Jurkat, Clone E6-1 (cell line): ENCODE measurements around the gene RNFT1. TPM values are rescaled to one million over a fixed set of nuclear protein-coding genes. Genes with fewer than 3 reads are reported as not detected.
"Not testable (repeated sequence)": the region's sequence is repeated elsewhere in the genome, so short reads cannot be mapped to it uniquely, and the experiment has no call there.

Source experiments
- DNase-seq: peaks from one replicate; pipeline ENCODE4 v3.0.0-alpha.2; 2011; ENCODE audit warnings: low read depth, low spot score
- H3K4me3 ChIP-seq: 2 replicates; pipeline ENCODE4 v1.5.1; 2011; ENCODE audit warnings: mild to moderate bottlenecking, low read length, control low read depth, moderate library complexity
- polyA plus RNA-seq: library from polyadenylated mRNA; unstranded; fragments of >200 nt; gene quantifications from one replicate; pipeline ENCODE4 v1.2.1, GENCODE V29; 2012; ENCODE audit warnings: missing spikeins; ENCODE audit not compliant: insufficient read length, insufficient read depth

RNFT1 gene, protein sequence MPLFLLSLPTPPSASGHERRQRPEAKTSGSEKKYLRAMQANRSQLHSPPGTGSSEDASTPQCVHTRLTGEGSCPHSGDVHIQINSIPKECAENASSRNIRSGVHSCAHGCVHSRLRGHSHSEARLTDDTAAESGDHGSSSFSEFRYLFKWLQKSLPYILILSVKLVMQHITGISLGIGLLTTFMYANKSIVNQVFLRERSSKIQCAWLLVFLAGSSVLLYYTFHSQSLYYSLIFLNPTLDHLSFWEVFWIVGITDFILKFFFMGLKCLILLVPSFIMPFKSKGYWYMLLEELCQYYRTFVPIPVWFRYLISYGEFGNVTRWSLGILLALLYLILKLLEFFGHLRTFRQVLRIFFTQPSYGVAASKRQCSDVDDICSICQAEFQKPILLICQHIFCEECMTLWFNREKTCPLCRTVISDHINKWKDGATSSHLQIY
- polyA plus RNA-seq, result 16.4 TPM

DNA sequence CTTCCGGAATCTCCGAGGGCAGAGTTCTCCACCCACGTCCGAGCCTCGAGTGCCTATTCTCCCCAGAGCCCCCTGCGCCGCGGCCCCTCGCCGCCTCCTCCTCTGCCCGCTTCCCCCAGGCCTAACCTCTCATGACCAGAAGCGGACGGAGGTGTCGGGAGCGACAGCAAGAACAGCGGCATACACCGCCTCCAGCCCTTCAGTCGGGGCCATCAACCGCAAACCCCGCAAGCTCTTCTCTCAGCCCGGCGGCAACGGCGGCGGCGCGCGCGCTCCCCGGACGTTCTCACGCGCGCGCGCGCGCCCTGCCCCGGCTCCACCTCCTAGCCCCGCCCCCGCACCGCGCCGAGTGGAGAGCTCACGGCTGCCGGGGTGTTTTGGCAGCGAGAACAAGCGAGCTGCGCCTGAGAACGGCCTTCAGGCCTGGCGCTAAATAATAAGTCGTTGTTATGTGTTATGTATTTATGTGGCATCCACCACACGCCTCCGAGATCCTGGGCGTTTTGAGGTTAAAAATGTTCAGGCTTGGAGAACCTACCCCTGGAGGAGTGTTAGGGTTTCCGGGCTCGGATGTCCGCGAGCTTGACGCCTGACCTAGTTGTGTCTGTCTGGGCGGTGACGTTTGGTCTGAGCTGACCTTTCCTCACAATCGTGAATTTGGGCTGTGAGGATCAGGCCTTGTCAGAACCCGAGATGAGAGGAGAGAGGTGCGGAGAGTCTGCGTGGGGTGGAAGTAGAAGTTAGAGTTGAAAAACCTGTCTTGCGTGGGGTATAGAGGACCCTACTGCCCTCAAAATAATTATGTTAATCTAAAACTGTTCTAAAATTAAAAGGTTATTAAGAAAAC lies at the start of gene RNFT1:
TSS of gene RNFT1 (minus strand) at position 259 of the 847 bp plus-strand sequence. CDS start at position 182, 77 bp downstream.
- DNase-seq, result peak; percentile 64
- H3K4me3 ChIP-seq, result peak within 1 kb of the TSS; percentile 89

DNA sequence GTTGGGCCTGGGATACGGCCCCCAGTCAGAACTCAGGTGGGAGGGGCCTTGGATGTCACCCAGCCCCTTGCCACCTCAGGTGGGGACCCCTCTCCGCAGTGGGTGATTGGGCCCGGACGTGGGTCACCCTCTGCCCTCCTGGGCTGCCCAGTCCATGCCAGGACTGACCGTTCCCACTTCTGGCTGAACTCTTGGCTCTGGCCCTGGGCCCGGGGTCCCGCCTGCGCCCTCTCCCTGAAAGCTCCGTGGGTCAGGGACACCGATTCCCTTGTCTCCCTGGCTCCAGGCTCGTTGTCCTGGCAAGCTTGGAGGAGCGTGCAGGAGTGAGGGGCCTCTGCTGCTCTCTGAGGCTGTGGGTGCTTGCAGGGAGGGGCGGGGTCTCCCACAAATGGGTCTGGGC lies 44.8 kb upstream of the RNFT1 start:
- not testable (repeated sequence) for H3K4me3 ChIP-seq, DNase-seq

DNA sequence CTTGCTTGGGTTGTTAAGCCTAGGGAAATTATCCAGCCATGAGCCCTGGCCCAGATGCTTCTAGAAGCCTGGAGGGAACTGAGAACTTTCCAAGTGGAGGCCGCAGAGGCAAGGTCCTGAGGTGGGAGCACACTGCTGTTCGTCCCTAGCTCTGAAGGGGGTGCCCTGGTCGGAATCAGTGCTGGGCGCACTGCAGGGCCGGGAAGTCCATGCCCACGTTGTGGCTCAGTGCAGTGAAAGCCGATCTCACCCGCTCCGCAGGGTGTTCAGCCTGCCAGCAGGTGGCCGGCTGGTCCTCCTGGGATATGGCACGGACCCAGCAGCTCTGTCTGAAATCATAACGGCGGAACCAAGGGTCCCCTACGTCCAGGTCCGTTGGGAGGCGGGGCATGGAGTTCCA lies 43.8 kb upstream of the RNFT1 start:
- not testable (repeated sequence) for DNase-seq, H3K4me3 ChIP-seq

DNA sequence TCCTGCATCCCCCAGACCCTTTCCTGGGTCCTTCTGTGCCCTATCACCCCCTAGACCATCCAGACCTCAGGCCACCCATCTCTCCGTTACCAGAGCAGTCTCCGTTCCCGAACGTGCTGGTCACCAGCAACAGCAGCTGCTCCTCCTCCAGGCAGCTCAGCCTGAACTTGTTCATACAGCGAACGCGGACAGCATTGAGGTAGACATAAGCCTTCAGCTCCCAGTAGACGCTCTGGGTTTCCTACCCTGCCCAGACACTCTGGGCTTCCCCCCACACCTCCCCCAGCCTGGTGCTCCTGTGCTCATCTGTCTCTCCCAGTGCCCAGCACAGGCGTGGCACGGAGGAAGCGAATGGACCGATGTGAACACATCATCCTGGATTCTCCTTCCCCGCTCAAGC lies 41.6 kb upstream of the RNFT1 start:
- DNase-seq, result no peak

DNA sequence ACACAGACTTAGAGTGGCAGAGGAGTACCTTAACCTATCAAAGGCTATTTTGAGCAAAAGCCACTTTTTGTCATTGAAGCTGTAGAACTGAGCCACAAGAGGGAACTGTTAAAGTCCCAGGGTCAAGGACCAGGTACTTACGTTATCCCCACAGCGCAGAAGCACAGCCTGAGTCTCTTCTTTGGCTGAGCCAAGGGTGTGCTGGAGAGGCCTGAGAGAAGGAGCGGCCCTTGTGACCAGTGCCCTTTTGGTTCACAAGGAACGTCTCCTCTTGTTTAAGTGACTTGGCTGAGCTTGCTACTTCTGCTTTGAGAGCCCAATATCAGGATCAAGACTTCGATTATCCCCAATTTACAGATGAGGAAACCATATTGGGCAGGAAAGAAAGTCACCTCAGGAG lies 40.0 kb upstream of the RNFT1 start:
- not testable (repeated sequence) for H3K4me3 ChIP-seq, DNase-seq

More for the DNA sequence above, 41.6 kb upstream of the RNFT1 start:
- H3K4me3 ChIP-seq, result no peak overlapping the region

DNA sequence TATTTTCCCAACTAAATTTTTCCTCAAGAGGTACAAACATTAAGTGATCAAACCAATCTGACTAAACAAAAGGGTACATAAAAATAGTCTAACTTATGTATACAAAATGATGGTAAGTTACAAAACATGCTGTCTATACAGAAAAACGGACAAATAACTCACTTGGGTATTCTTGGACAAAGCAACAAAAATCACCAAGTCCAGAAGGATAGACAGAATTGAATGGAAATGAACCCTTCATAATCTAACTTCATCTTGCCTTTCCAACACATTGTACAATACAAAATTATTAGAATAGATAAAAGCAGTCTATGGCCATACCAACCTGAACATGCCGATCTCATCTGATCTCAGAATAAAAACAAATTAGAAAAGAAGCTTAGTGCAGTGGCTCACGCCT lies 37.9 kb upstream of the RNFT1 start:
- DNase-seq, H3K4me3 ChIP-seq: not testable (repeated sequence)

DNA sequence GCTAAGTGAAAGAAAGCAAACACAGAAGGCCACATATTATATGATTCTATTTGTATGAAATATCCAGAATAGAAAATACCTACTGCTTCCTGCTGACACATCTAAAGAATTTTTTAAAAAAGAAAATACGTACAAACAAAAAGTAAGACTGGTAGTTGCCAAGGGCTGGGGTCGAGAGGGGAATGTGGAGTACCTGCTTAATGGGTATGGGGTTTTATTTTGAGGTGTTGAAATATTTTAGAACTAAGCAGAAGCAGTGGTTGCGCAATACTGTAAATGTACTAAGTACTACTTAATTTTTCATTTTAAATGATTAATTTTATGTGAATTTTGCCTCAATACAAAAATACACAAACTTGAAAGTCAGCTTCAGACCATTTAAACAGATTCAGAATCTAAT lies 32.1 kb upstream of the RNFT1 start:
- not testable (repeated sequence) for H3K4me3 ChIP-seq, DNase-seq

DNA sequence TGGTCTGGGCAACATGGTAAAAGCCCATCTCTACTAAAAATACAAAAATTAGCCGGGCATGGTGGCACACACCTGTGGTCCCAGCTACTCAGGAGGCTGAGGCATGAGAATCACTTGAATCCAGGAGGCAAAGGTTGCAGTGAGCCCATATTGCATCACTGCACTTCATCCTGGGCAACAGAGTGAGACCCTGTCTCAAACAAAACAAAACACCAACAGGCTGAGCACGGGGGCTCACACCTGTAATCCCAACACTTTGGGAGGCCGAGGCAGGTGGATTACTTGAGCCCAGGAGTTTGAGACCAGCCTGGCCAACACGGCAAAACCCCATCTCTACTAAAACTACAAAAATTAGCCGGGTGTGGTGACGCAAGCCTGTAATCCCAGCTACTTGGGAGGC lies 10.6 kb upstream of the RNFT1 start:
- H3K4me3 ChIP-seq, DNase-seq: not testable (repeated sequence)

DNA sequence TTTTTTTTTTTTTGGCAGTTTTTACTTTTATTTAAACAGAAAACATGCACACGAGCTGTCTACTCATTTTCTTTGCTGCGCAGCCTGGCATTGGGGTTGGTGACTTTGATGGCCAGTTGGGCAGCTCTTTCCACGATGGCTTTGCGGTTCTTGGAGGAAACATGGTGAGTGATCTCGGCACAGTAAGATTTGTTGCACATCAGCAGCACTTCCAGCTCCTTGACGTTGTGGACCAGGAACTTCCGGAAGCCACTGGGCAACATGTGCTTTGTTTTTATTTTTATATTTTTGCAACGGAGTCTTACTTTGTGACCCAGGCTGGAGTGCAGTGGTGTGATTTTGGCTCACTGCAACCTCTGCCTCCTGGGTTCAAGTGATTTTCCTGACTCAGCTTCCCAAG lies 8.9 kb upstream of the RNFT1 start:
- DNase-seq, H3K4me3 ChIP-seq: not testable (repeated sequence)

DNA sequence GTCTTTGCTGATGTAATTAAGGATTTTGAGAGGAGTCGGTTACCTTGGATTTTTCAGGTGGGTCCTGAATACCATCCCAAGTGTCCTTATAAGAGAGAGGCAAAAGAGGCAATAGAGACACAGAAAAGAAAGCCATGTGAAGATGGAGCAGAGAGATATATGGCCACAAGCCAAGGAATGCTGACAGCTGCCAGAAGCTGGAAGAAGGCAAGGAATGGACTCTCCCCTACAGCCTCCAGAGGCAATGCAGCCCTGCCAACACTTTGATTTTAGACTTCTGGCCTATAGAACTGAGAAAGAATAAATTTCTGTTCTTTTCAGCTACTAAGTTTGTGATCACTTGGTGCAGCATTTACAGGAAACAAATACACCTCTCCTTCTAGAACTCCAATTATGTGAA lies 8.2 kb upstream of the RNFT1 start:
- DNase-seq, result no peak
- no peak overlapping the region for H3K4me3 ChIP-seq

DNA sequence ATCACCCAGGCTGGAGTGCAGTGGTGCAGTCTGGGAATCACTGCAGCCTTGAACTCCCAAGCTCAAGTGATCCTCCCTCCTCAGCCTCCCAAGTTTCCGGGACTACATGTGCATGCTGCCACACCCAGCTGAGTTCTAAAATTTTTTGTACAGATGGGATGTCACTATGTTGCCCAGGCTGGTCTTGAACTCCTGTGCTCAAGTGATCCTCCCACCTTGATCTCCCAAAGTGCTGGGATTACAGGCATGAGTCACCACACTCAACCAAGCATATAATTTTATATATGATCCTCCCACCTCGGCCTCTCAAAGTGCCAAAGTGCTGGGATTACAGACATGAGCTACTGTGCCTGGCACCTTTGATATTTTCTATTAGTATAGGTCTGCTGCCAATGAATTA lies 7.2 kb upstream of the RNFT1 start:
- not testable (repeated sequence) for DNase-seq, H3K4me3 ChIP-seq

DNA sequence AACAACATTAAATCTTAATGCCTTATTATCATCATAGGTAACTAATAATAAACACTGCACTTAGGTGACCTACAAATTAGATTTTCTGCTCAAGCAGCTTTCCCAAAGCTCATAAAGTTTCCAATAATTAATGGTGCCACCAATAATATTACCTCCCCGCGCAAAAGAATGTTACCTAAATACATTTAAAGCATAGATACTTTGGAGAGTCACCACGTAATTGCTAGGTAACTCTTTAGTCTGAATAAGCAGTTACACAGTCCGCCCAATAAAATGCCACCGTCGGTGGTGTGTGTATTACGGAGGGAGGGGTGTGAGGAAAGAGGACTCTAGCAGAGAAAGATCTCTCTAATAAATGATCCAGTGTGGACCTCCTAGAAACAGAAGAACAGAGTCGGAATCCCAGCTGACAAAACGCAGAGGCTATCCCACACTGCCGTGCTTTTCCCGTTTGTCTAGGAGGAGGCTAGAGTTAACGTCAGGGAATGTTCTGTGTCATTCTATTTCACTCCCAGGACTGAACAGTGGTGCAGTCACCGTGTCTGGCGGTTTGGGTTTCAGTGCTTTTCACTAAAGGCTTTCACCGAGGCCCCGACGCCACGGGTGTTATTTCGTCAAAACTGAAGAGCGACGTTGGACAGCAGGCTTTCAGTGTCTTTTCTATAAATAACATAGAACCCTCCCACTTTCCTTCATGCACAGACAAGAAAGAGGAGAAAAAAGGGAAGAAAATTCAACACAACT lies 630 bp downstream of the RNFT1 start:
- no peak for DNase-seq
- peak overlapping the region; percentile 89 for H3K4me3 ChIP-seq

DNA sequence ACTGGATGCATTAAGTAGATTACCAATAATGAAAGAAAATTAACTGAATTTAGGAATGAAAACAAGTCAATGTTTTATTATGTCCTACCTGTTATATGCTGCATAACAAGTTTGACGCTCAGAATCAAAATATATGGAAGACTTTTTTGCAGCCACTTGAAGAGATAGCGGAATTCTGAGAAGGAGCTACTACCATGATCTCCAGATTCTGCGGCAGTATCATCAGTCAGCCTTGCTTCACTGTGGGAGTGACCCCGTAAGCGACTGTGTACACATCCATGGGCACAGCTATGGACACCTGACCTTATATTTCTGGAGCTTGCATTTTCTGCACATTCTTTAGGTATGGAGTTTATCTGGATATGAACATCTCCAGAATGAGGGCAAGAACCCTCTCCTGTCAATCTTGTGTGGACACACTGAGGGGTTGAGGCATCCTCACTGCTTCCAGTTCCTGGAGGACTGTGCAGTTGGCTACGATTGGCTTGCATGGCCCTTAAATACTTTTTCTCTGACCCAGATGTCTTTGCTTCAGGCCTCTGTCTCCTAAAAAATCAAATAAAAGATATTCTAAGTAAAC lies 1.7 kb downstream of the RNFT1 start:
- no peak overlapping the region for H3K4me3 ChIP-seq
- DNase-seq, result no peak

DNA sequence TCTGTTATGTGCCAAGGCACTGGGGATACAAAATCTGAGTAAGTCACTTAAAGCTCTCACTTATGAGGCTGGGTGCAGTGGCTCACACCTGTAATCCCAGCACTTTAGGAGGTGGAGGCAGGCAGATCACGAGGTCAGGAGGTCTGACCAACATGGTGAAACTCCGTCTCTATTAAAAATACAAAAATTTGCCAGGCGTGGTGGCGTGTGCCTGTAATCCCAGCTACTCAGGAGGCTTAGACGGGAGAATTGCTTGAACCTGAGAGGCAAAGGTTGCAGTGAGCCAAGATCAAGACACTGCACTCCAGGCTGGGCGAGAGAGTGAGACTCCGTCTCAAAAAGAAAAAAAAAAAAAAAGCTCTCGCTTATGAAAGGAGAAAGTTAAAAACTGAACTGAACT lies 5.0 kb downstream of the RNFT1 start:
- not testable (repeated sequence) for DNase-seq, H3K4me3 ChIP-seq

DNA sequence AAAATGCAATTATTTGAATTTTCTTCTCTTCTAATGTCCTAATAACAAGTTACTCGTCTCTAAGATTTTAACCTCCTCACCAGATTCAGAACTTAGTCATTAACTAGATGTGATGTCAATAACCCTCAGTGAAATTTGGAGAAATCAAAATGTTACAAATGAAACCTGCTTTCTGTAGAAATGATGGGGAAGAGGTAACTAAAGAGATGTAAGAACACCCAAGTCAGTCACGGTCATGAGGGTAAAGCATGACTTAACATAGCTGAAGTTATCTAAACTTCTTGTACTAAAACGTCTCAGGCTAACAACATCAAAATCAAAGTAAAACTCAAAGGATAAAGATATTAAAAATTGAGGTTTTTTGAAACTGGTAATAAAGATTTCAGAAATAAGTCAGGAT lies 9.7 kb downstream of the RNFT1 start:
- no peak overlapping the region for H3K4me3 ChIP-seq
- no peak for DNase-seq

DNA sequence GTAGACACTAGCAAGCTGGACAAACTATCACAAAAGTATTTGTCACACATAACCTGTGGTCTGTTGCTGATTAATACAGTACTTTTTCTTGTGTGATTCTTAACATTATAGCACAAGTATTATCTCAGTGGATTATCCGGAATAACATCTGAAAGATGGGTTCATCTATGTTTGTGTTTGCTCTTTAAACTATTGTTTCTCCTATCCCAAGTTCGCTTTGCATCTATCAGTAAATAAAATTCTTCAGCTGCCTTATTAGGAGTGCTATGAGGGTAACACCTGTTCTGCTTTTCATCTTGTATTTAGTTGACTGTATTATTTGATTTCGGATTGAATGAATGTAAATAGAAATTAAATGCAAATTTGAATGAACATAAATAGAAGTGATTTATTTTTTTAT lies 14.5 kb downstream of the RNFT1 start:
- DNase-seq, result no peak

DNA sequence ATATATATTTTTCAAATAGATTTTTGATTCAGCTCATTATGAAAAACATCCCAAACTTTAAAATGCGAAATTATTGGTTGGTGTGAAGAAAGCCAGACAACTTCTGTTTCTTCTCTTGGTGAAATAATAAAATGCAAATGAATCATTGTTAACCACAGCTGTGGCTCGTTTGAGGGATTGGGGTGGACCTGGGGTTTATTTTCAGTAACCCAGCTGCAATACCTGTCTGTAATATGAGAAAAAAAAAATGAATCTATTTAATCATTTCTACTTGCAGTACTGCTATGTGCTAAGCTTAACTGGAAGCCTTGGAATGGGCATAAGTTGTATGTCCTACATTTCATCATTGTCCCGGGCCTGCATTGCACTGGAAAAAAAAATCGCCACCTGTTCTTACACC lies 17.2 kb downstream of the RNFT1 start:
- not testable (repeated sequence) for H3K4me3 ChIP-seq, DNase-seq

More for the DNA sequence above, 14.5 kb downstream of the RNFT1 start:
- H3K4me3 ChIP-seq, result no peak overlapping the region

DNA sequence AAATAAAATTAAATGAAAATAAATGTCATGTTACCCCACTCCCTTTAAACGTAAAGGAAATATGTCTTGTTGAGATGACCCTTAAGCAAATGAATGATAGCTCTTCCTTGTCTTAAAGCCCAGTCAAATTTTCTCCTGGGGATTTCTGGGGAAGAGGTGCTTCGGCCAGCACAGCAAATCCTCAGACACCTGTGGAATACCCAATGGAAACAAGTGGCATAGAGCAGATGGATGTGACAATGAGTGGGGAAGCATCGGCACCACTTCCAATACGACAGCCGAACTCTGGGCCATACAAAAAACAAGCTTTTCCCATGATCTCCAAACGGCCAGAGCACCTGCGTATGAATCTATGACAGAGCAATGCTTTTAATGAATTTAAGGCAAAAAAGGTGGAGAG lies 18.1 kb downstream of the RNFT1 start:
- H3K4me3 ChIP-seq, DNase-seq: not testable (repeated sequence)

DNA sequence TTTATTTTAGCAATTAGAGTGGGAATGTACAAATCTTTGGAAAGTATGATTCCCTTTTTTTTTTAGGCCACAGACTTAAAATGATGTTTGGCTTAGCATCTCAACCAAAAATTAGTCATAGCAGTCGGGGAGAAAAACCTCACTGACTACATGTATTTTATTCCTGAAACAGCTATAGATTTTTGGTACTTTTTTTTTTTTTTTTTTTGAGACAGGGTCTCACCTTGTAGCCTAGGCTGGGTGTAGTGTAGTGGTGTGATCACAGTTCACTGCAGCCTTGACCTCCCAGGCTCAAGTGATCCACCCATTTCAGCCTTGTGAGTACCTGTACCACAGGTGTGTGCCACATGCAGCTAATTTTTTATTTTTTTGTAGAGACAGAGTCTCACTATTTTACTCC lies 23.4 kb downstream of the RNFT1 start:
- H3K4me3 ChIP-seq, result no peak overlapping the region
- DNase-seq, result no peak
